K562 (cell line): ENCODE results near the gene ACP5. TPM values are rescaled to one million over a fixed set of nuclear protein-coding genes. Genes with fewer than 3 reads are reported as not detected.

ENCODE experiments used
- BCOR ChIP-seq: fragments of 450-650 bp; IDR thresholded peaks from 2 replicates; pipeline ENCODE4 v1.6.1; 2016
- BRCA1 ChIP-seq, 2 experiments: fragments of 450-650 bp in 1 of 2; sonication (generic) in 1 of 2; formaldehyde crosslinking in 1 of 2; IDR thresholded peaks; 2 replicates each; pipeline versions ENCODE4 v1.5.0 to v1.6.1; 2017 to 2020; ENCODE audit warnings: mild to moderate bottlenecking in 1 of 2, missing genetic modification reagents in 1 of 2
- ELF1 ChIP-seq: fragments of 200-800 bp; sonication (Bioruptor generic); IDR thresholded peaks from 2 replicates; pipeline ENCODE4 v1.6.1; 2016; ENCODE audit warnings: missing genetic modification characterization, missing compliant biosample characterization
- FOXA1 ChIP-seq: fragments of 450-650 bp; IDR thresholded peaks from 2 replicates; pipeline ENCODE4 v1.6.1; 2016; ENCODE audit warnings: mild to moderate bottlenecking, borderline replicate concordance
- HDAC2 ChIP-seq: fragments of 450-650 bp; IDR thresholded peaks from 2 replicates; pipeline ENCODE4 v1.6.1; 2016; ENCODE audit warnings: mild to moderate bottlenecking
- HDAC8 ChIP-seq: fragments of 450-650 bp; IDR thresholded peaks from 2 replicates; pipeline ENCODE4 v1.6.1; 2016; ENCODE audit warnings: mild to moderate bottlenecking, missing genetic modification characterization, moderate library complexity, missing compliant biosample characterization
- JUN ChIP-seq, 2 experiments: sonication (generic) in 1 of 2; formaldehyde crosslinking in 1 of 2; IDR thresholded peaks; 2 replicates each; pipeline versions ENCODE4 v1.6.1 to v1.8.0; 2012 to 2022; ENCODE audit warnings: borderline replicate concordance in 2 of 2, mild to moderate bottlenecking in 2 of 2, improper control_type of control experiment in 1 of 2, low read depth in 1 of 2, low read length in 1 of 2, missing genetic modification reagents in 1 of 2
- MECOM ChIP-seq: fragments of 250-450 bp; sonication (Bioruptor Pico); IDR thresholded peaks from 2 replicates; pipeline ENCODE4 v1.8.0; 2022; ENCODE audit warnings: inconsistent platforms
- NFRKB ChIP-seq: fragments of 450-650 bp; IDR thresholded peaks from 2 replicates; pipeline ENCODE4 v1.6.1; 2016; ENCODE audit warnings: low read depth
- POLR2A ChIP-seq: fragments of 450-650 bp; conservative IDR thresholded peaks from 2 replicates; pipeline ENCODE4 v1.6.1; 2016
- PTBP1 ChIP-seq: fragments of 200-400 bp; formaldehyde crosslinking; IDR thresholded peaks from 2 replicates; pipeline ENCODE4 v1.6.1; 2017; ENCODE audit warnings: low read depth, low read length
- RBM34 ChIP-seq: fragments of 200-400 bp; formaldehyde crosslinking; IDR thresholded peaks from 2 replicates; pipeline ENCODE4 v1.6.1; 2018; ENCODE audit warnings: low read length, borderline replicate concordance; ENCODE audit not compliant: insufficient read depth
- SAFB2 ChIP-seq: fragments of 200-400 bp; formaldehyde crosslinking; IDR thresholded peaks from 2 replicates; pipeline ENCODE4 v1.6.1; 2018; ENCODE audit warnings: borderline replicate concordance, low read length, low read depth, moderate library complexity; ENCODE audit not compliant: severe bottlenecking
- SP1 ChIP-seq: sonication (generic); formaldehyde crosslinking; IDR thresholded peaks from 2 replicates; pipeline ENCODE4 v1.8.1; 2022; ENCODE audit warnings: mild to moderate bottlenecking, missing genetic modification reagents
- SRSF1 ChIP-seq: fragments of 200-400 bp; formaldehyde crosslinking; IDR thresholded peaks from 2 replicates; pipeline ENCODE4 v1.6.1; 2017; ENCODE audit warnings: mild to moderate bottlenecking, low read depth, low read length, moderate library complexity
- ZEB2 ChIP-seq: fragments of 450-650 bp; IDR thresholded peaks from 2 replicates; pipeline ENCODE4 v1.6.1; 2016
- ZNF165 ChIP-seq: fragments of 250-450 bp; sonication (Bioruptor Pico); IDR thresholded peaks from 2 replicates; pipeline ENCODE4 v1.4.0; 2020; ENCODE audit warnings: borderline replicate concordance
- ZNF253 ChIP-seq: fragments of 250-450 bp; sonication (Bioruptor Pico); conservative IDR thresholded peaks from 2 replicates; pipeline ENCODE4 v1.6.1; 2021; ENCODE audit warnings: mild to moderate bottlenecking
- ZNF696 ChIP-seq: fragments of 250-450 bp; sonication (Bioruptor Pico); conservative IDR thresholded peaks from 2 replicates; pipeline ENCODE4 v1.4.0; 2020; ENCODE audit warnings: mild to moderate bottlenecking, moderate library complexity
- ZNF77 ChIP-seq: fragments of 250-450 bp; sonication (Bioruptor Pico); IDR thresholded peaks from 2 replicates; pipeline ENCODE4 v1.5.0; 2020
- polyA plus RNA-seq, 8 experiments: library from polyadenylated mRNA; depleted of rRNA in 4 of 8; stranded (reverse) in 5 of 8; unstranded in 3 of 8; fragments of >200 nt; fragmentation: Nextera tagmentation in 2 of 8; fragmentation: Illumina TruSeq in 1 of 8; extraction: Ambion mirVana in 2 of 8; extraction: Trizol in 1 of 8; gene quantifications; 2 replicates each; pipeline versions ENCODE4 v1.2.1 to v1.2.3, GENCODE V29; 2011 to 2014; ENCODE audit warnings: inconsistent platforms in 1 of 8, missing spikeins in 1 of 8
- total RNA-seq, 7 experiments: library from RNA; depleted of rRNA in 6 of 7; stranded (reverse); fragments of >200 nt in 6 of 7; fragmentation: Illumina TruSeq in 2 of 7; extraction: Trizol in 2 of 7; gene quantifications; 2 replicates each; pipeline versions ENCODE4 v1.2.1 to v1.2.3, GENCODE V29; 2011 to 2021; ENCODE audit warnings: low replicate concordance in 1 of 7
- TF ChIP-seq, protein P1 (sequence below): fragments of 200-800 bp; sonication (Bioruptor generic); IDR thresholded peaks from 2 replicates; pipeline ENCODE4 v1.6.1; 2017; ENCODE audit warnings: missing genetic modification characterization, missing compliant biosample characterization
- TF ChIP-seq, protein P2 (sequence below): fragments of 450-650 bp; IDR thresholded peaks from 2 replicates; pipeline ENCODE4 v1.6.1; 2014; ENCODE audit warnings: low read depth, mild to moderate bottlenecking, moderate library complexity, borderline replicate concordance
- TF ChIP-seq, protein P3 (sequence below): fragments of 250-450 bp; sonication (Bioruptor Pico); IDR thresholded peaks from 2 replicates; pipeline ENCODE4 v1.5.0; 2020; ENCODE audit warnings: mild to moderate bottlenecking, borderline replicate concordance
- TF ChIP-seq, protein P4 (sequence below), 2 experiments: fragments of 250-450 bp in 1 of 2; fragments of 450-650 bp in 1 of 2; sonication (Bioruptor Pico) in 1 of 2; IDR thresholded peaks; 2 replicates each; pipeline versions ENCODE4 v1.6.1 to v1.8.0; 2016 to 2021; ENCODE audit warnings: mild to moderate bottlenecking in 2 of 2, moderate library complexity in 2 of 2, missing compliant biosample characterization in 1 of 2, missing genetic modification characterization in 1 of 2

The ACP5 gene
- total and polyA plus RNA-seq, 9 of the 15 experiments (the other 6 are each of a cell fraction or from before 2014, with no cell fraction given), result 0.06 to 1.1 (median 0.31) TPM; not detected in 1

DNA sequence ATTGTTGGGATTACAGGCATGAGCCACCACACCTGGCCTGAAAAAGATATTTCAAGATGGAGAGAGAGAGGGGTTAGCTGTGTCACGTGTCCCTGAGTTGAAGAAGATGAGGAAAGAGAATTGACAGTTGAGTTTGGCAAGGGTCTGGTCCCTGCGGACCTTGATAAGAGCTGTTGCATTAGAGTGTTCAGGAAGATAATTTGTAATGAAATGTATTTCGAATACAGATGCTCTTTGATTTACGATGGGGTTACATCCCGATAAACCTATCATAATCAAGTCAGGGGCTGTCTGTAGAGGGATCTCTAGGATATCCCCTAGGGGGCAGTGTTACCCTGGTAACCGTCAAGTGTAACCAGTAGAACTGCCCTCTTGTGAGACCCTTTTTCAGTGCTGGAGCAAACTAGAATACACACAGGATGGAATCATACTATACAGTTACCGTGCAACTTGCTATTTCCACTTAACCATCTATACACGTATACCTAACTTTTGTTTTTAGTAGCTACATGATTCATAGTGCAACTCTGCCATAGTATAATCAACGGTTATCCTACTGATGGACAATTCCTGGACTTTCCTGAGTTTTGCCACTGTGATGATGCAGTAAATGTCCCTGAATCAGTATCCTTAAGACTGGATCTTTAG lies 16.9 kb downstream of the ACP5 start (continued):
- TF ChIP-seq, protein P1, sequence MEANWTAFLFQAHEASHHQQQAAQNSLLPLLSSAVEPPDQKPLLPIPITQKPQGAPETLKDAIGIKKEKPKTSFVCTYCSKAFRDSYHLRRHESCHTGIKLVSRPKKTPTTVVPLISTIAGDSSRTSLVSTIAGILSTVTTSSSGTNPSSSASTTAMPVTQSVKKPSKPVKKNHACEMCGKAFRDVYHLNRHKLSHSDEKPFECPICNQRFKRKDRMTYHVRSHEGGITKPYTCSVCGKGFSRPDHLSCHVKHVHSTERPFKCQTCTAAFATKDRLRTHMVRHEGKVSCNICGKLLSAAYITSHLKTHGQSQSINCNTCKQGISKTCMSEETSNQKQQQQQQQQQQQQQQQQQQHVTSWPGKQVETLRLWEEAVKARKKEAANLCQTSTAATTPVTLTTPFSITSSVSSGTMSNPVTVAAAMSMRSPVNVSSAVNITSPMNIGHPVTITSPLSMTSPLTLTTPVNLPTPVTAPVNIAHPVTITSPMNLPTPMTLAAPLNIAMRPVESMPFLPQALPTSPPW (CRISPR knock-in tag), result peak; percentile 35
- TF ChIP-seq PTBP1 (no peak), ZNF253 (CRISPR knock-in tag) (no peak), HDAC8 (no peak), ZNF77 (no peak), SP1 (CRISPR knock-in tag) (peak; percentile 76; the same call in 1 of the 2 replicates), MECOM (CRISPR knock-in tag) (peak; percentile 96), HDAC2 (peak; percentile 89), ZNF696 (CRISPR knock-in tag) (no peak), BRCA1 (IDR thresholded peaks at IDR 0.05) (no peak), BRCA1 (CRISPR knock-in tag; IDR thresholded peaks at IDR 0.05) (no peak), JUN (IDR thresholded peaks at IDR 0.05; ENCODE audit: borderline replicate concordance, low read depth, low read length) (peak; percentile 60; the same call in 1 of the 2 replicates), JUN (CRISPR knock-in tag; IDR thresholded peaks at IDR 0.05; ENCODE audit: borderline replicate concordance) (no peak), FOXA1 (no peak), ELF1 (tag) (no peak), ZEB2 (peak; percentile 96), ZNF165 (CRISPR knock-in tag) (no peak), POLR2A (peak; percentile 61; the same call in 1 of the 2 replicates), SRSF1 (no peak), BCOR (peak; percentile 64; the same call in 1 of the 2 replicates), RBM34 (no peak), SAFB2 (no peak), NFRKB (no peak; the same call in 1 of the 2 replicates)
- TF ChIP-seq, protein P2, sequence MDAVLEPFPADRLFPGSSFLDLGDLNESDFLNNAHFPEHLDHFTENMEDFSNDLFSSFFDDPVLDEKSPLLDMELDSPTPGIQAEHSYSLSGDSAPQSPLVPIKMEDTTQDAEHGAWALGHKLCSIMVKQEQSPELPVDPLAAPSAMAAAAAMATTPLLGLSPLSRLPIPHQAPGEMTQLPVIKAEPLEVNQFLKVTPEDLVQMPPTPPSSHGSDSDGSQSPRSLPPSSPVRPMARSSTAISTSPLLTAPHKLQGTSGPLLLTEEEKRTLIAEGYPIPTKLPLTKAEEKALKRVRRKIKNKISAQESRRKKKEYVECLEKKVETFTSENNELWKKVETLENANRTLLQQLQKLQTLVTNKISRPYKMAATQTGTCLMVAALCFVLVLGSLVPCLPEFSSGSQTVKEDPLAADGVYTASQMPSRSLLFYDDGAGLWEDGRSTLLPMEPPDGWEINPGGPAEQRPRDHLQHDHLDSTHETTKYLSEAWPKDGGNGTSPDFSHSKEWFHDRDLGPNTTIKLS, result no peak
- TF ChIP-seq, protein P3, sequence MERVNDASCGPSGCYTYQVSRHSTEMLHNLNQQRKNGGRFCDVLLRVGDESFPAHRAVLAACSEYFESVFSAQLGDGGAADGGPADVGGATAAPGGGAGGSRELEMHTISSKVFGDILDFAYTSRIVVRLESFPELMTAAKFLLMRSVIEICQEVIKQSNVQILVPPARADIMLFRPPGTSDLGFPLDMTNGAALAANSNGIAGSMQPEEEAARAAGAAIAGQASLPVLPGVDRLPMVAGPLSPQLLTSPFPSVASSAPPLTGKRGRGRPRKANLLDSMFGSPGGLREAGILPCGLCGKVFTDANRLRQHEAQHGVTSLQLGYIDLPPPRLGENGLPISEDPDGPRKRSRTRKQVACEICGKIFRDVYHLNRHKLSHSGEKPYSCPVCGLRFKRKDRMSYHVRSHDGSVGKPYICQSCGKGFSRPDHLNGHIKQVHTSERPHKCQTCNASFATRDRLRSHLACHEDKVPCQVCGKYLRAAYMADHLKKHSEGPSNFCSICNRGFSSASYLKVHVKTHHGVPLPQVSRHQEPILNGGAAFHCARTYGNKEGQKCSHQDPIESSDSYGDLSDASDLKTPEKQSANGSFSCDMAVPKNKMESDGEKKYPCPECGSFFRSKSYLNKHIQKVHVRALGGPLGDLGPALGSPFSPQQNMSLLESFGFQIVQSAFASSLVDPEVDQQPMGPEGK (CRISPR knock-in tag), result no peak
- TF ChIP-seq, protein P4, sequence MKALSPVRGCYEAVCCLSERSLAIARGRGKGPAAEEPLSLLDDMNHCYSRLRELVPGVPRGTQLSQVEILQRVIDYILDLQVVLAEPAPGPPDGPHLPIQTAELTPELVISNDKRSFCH (CRISPR knock-in tag; IDR thresholded peaks at IDR 0.05), result no peak
- TF ChIP-seq, protein P4 (tag; IDR thresholded peaks at IDR 0.05), result peak; percentile 84
